H1 (cell line): ENCODE results near the gene INHA. TPM values are rescaled to one million over a fixed set of nuclear protein-coding genes. Genes with fewer than 3 reads are reported as not detected.

ENCODE experiments used
- CTCF ChIA-PET: fragments of 300-600 bp; sonication (Branson Sonifier 250); formaldehyde crosslinking; loops from one replicate; lab custom pipeline; 2021; ENCODE audit not compliant: partially characterized antibody; lab: Charles Lee
- POLR2A ChIA-PET: fragments of 300-600 bp; sonication (Branson Sonifier 250); formaldehyde crosslinking; loops from one replicate; lab custom pipeline; 2021; ENCODE audit warnings: inconsistent platforms; ENCODE audit not compliant: partially characterized antibody; lab: Charles Lee
- DNase-seq, 2 experiments: peaks; one replicate each; pipeline versions ENCODE4 v3.0.0 to v3.0.0-alpha.2; 2010 to 2022; ENCODE audit warnings: low spot score in 2 of 2, low read depth in 1 of 2, mixed read lengths in 1 of 2
- FAIRE-seq: peaks from 2 replicates; lab custom pipeline; 2011; peaks lifted over from hg19 to GRCh38; lab: Jason Lieb, UNC
- H2AFZ ChIP-seq: 2 replicates; pipeline ENCODE4 v1.8.1; 2012; ENCODE audit warnings: low read length, inconsistent platforms
- H2AK5ac ChIP-seq: 2 replicates; pipeline ENCODE4 v1.6.1; 2013; ENCODE audit warnings: low read depth, low read length
- H2BK120ac ChIP-seq: replicated peaks from 2 replicates; pipeline ENCODE3; 2013; ENCODE audit warnings: low read depth, low read length, inconsistent platforms
- H2BK12ac ChIP-seq: 2 replicates; pipeline ENCODE4 v1.6.1; 2013; ENCODE audit warnings: low read depth, low read length
- H2BK15ac ChIP-seq: 2 replicates; pipeline ENCODE4 v1.6.1; 2013; ENCODE audit warnings: low read length
- H2BK20ac ChIP-seq: 2 replicates; pipeline ENCODE4 v1.6.1; 2013; ENCODE audit warnings: low read length
- H2BK5ac ChIP-seq: 2 replicates; pipeline ENCODE4 v1.6.1; 2013; ENCODE audit warnings: low read depth, low read length
- H3K14ac ChIP-seq: 2 replicates; pipeline ENCODE4 v1.6.1; 2013; ENCODE audit warnings: inconsistent platforms; ENCODE audit not compliant: insufficient read length
- H3K18ac ChIP-seq: 2 replicates; pipeline ENCODE4 v1.6.1; 2013; ENCODE audit warnings: low read length; ENCODE audit errors: extremely low read depth
- H3K23ac ChIP-seq: 2 replicates; pipeline ENCODE4 v1.6.1; 2013; ENCODE audit warnings: inconsistent platforms; ENCODE audit not compliant: insufficient read length
- H3K23me2 ChIP-seq: 2 replicates; pipeline ENCODE4 v1.6.1; 2013; ENCODE audit warnings: low read depth, low read length
- H3K27ac ChIP-seq: 2 replicates; pipeline ENCODE4 v1.6.1; 2011; ENCODE audit warnings: low read depth, low read length, inconsistent platforms
- H3K27me3 ChIP-seq, 4 experiments: replicated peaks in 1 of 4; 1 replicate in 1 of 4; 2 replicates in 3 of 4; pipeline versions ENCODE4 v1.6.1 to v1.8.1; 2011 to 2013; ENCODE audit warnings: low read length in 3 of 4, mild to moderate bottlenecking in 3 of 4, inconsistent platforms in 2 of 4, mixed read lengths in 2 of 4, moderate library complexity in 1 of 4; ENCODE audit not compliant: control insufficient read depth in 3 of 4, insufficient read depth in 3 of 4; ENCODE audit errors: extremely low read depth in 1 of 4
- H3K36me3 ChIP-seq, 4 experiments: 2 replicates each; pipeline versions ENCODE4 v1.6.1 to v1.8.1; 2011 to 2013; ENCODE audit warnings: mild to moderate bottlenecking in 4 of 4, low read length in 3 of 4, moderate library complexity in 2 of 4, control low read depth in 1 of 4, inconsistent platforms in 1 of 4; ENCODE audit not compliant: insufficient read depth in 4 of 4, control insufficient read depth in 2 of 4
- H3K4ac ChIP-seq: replicated peaks from 2 replicates; pipeline ENCODE3; 2013; ENCODE audit warnings: low read length, low read depth, mixed read lengths, inconsistent platforms; ENCODE audit not compliant: insufficient read length
- H3K4me1 ChIP-seq, 4 experiments: replicated peaks in 1 of 4; 1 replicate in 1 of 4; 2 replicates in 3 of 4; pipeline versions ENCODE4 v1.6.1 to v1.8.1; 2011 to 2013; ENCODE audit warnings: low read length in 3 of 4, inconsistent platforms in 2 of 4, mixed read lengths in 1 of 4; ENCODE audit not compliant: insufficient read depth in 4 of 4, control insufficient read depth in 3 of 4
- H3K4me2 ChIP-seq, 2 experiments: 2 replicates each; pipeline versions ENCODE4 v1.6.1 to v1.8.1; 2011 to 2013; ENCODE audit warnings: low read depth in 2 of 2, low read length in 2 of 2, control low read depth in 1 of 2, inconsistent platforms in 1 of 2, mild to moderate bottlenecking in 1 of 2; ENCODE audit not compliant: insufficient read depth in 1 of 2
- H3K4me3 ChIP-seq, 4 experiments: fragments of 200-600, 300-600 bp in 1 of 4; sonication (generic), shearing (Covaris generic), sonication (Bioruptor Twin) in 1 of 4; 2 replicates each; pipeline versions ENCODE4 v1.5.1 to v1.8.1; 2011 to 2016; ENCODE audit warnings: low read length in 4 of 4, low read depth in 3 of 4, control low read depth in 2 of 4, inconsistent platforms in 2 of 4, mild to moderate bottlenecking in 2 of 4, mixed read lengths in 1 of 4, moderate library complexity in 1 of 4; ENCODE audit not compliant: insufficient read depth in 2 of 4; ENCODE audit errors: extremely low read depth in 1 of 4
- H3K56ac ChIP-seq: replicated peaks from 2 replicates; pipeline ENCODE3; 2013; ENCODE audit warnings: low read depth, mild to moderate bottlenecking, mixed read lengths, low read length, inconsistent platforms; ENCODE audit not compliant: insufficient read length
- H3K79me1 ChIP-seq: 2 replicates; pipeline ENCODE4 v1.6.1; 2013; ENCODE audit warnings: low read depth, low read length, control low read depth
- H3K79me2 ChIP-seq, 2 experiments: 2 replicates each; pipeline versions ENCODE4 v1.6.1 to v1.8.1; 2012 to 2013; ENCODE audit warnings: low read length in 2 of 2, mild to moderate bottlenecking in 2 of 2, inconsistent platforms in 1 of 2; ENCODE audit not compliant: insufficient read depth in 2 of 2, control insufficient read depth in 1 of 2
- H3K9ac ChIP-seq, 4 experiments: replicated peaks in 1 of 4; 1 replicate in 1 of 4; 2 replicates in 3 of 4; pipeline versions ENCODE4 v1.6.1 to v1.8.1; 2011 to 2013; ENCODE audit warnings: low read depth in 3 of 4, low read length in 3 of 4, control low read depth in 2 of 4, mild to moderate bottlenecking in 2 of 4, moderate library complexity in 2 of 4, inconsistent platforms in 1 of 4; ENCODE audit errors: extremely low read depth in 1 of 4
- H3K9me3 ChIP-seq, 2 experiments: 2 replicates each; pipeline versions ENCODE4 v1.6.1 to v1.8.1; 2012 to 2013; ENCODE audit warnings: mild to moderate bottlenecking in 2 of 2, moderate library complexity in 2 of 2, control low read depth in 1 of 2, inconsistent platforms in 1 of 2, low read depth in 1 of 2, low read length in 1 of 2, mixed read lengths in 1 of 2; ENCODE audit not compliant: insufficient read depth in 2 of 2
- H4K20me1 ChIP-seq, 2 experiments: replicated peaks in 1 of 2; 2 replicates each; pipeline versions ENCODE3 to v1.8.1; 2011 to 2013; ENCODE audit warnings: inconsistent platforms in 2 of 2, low read length in 2 of 2, mild to moderate bottlenecking in 1 of 2; ENCODE audit not compliant: insufficient read depth in 2 of 2, control insufficient read depth in 1 of 2
- H4K5ac ChIP-seq: 2 replicates; pipeline ENCODE4 v1.6.1; 2013; ENCODE audit warnings: low read length, low read depth, mixed read lengths, inconsistent platforms; ENCODE audit not compliant: insufficient read length
- H4K8ac ChIP-seq: 2 replicates; pipeline ENCODE4 v1.8.0; 2013; ENCODE audit warnings: mild to moderate bottlenecking, moderate library complexity, low read length, inconsistent platforms; ENCODE audit not compliant: insufficient read depth; ENCODE audit errors: extremely low read depth
- H4K91ac ChIP-seq: replicated peaks from 2 replicates; pipeline ENCODE3; 2013; ENCODE audit warnings: low read length, mixed read lengths, inconsistent platforms; ENCODE audit not compliant: insufficient read length
- BACH1 ChIP-seq: IDR thresholded peaks from 2 replicates; pipeline ENCODE4 v1.6.1; 2012; ENCODE audit warnings: low read length, improper control_type of control experiment
- BRCA1 ChIP-seq: IDR thresholded peaks from 2 replicates; pipeline ENCODE4 v1.6.1; 2012; ENCODE audit warnings: low read depth, low read length, improper control_type of control experiment
- CEBPB ChIP-seq: IDR thresholded peaks from 2 replicates; pipeline ENCODE4 v1.6.1; 2012; ENCODE audit warnings: low read depth, low read length
- CHD2 ChIP-seq: IDR thresholded peaks from 2 replicates; pipeline ENCODE4 v1.6.1; 2012; ENCODE audit warnings: low read length, improper control_type of control experiment
- CREB1 ChIP-seq: IDR thresholded peaks from 2 replicates; pipeline ENCODE4 v1.6.1; 2012; ENCODE audit warnings: inconsistent platforms
- EZH2 ChIP-seq: fragments of 200-600 bp; sonication (generic); IDR thresholded peaks from 2 replicates; pipeline ENCODE4 v1.7.1; 2012; ENCODE audit warnings: low read depth, mild to moderate bottlenecking, moderate library complexity, low read length, inconsistent platforms; ENCODE audit not compliant: severe bottlenecking
- JUN ChIP-seq: IDR thresholded peaks from 2 replicates; pipeline ENCODE4 v1.6.1; 2011; ENCODE audit warnings: low read depth, mild to moderate bottlenecking, improper control_type of control experiment, low read length
- JUND ChIP-seq: IDR thresholded peaks from 2 replicates; pipeline ENCODE4 v1.6.1; 2011; ENCODE audit warnings: mild to moderate bottlenecking, improper control_type of control experiment, low read length
- KDM1A ChIP-seq: fragments of 200-600, 300-600 bp; sonication (generic); IDR thresholded peaks from 2 replicates; pipeline ENCODE4 v1.7.1; 2016; ENCODE audit warnings: mild to moderate bottlenecking, low read length, borderline replicate concordance
- MAFK ChIP-seq: IDR thresholded peaks from 2 replicates; pipeline ENCODE4 v1.6.1; 2012; ENCODE audit warnings: low read depth, mild to moderate bottlenecking, improper control_type of control experiment, low read length
- POLR2AphosphoS5 ChIP-seq: IDR thresholded peaks from 2 replicates; pipeline ENCODE4 v1.6.1; 2011; ENCODE audit warnings: low read depth, low read length
- RBBP5 ChIP-seq: IDR thresholded peaks from 2 replicates; pipeline ENCODE4 v1.7.1; 2012; ENCODE audit warnings: low read depth, mild to moderate bottlenecking, inconsistent platforms, low read length, moderate library complexity, borderline replicate concordance
- SIRT6 ChIP-seq: IDR thresholded peaks from one replicate; pipeline ENCODE4 v1.7.1; 2012; ENCODE audit warnings: low read length, inconsistent platforms
- SP1 ChIP-seq: IDR thresholded peaks from 2 replicates; pipeline ENCODE4 v1.6.1; 2011; ENCODE audit warnings: low read depth, low read length
- SRF ChIP-seq: IDR thresholded peaks from 2 replicates; pipeline ENCODE4 v1.6.1; 2011; ENCODE audit warnings: mild to moderate bottlenecking, low read depth, low read length, moderate library complexity
- ZNF274 ChIP-seq: IDR thresholded peaks from 2 replicates; pipeline ENCODE4 v1.7.0; 2012; ENCODE audit warnings: low read length, borderline replicate concordance; ENCODE audit errors: extremely low read depth
- WGBS, 2 experiments: shearing (Covaris generic) in 1 of 2; methylation state at CpG; one replicate each; pipeline versions ENCODE4 v1.1.6 to v1.1.7; 2013 to 2015; ENCODE audit warnings: low lambda C conversion rate in 2 of 2, mixed read lengths in 2 of 2, inconsistent platforms in 1 of 2, low coverage in 1 of 2, missing lambda C conversion rate in 1 of 2; ENCODE audit not compliant: insufficient replicate concordance in 2 of 2, insufficient coverage in 1 of 2, insufficient read length in 1 of 2; ENCODE audit errors: extremely low coverage in 1 of 2, missing lambda C conversion rate in 1 of 2; 5-methylcytosine and 5-hydroxymethylcytosine counted together
- polyA plus RNA-seq, 7 experiments: library from polyadenylated mRNA; depleted of rRNA in 3 of 7; stranded (reverse) in 5 of 7; unstranded in 2 of 7; fragments of >200 nt in 5 of 7; fragments of 200-250 nt in 2 of 7; gene quantifications; 1 replicate in 5 of 7; 2 replicates in 1 of 7; 4 replicates in 1 of 7; pipeline versions ENCODE4 v1.2.1 to v1.2.3, GENCODE V29; 2011 to 2013; ENCODE audit warnings: missing spikeins in 2 of 7, mixed read lengths in 2 of 7
- total RNA-seq: library from RNA; stranded (reverse); fragmentation: NEBNext Ultra II Directional; extraction: Animal tissue kit (Norgen Biotek cat#: 25700); gene quantifications from 2 replicates; pipeline ENCODE4 v1.2.1, GENCODE V29; 2021

INHA gene
- total and polyA plus RNA-seq, 2 of the 8 experiments (the other 6 are each of a cell fraction or from before 2014, with no cell fraction given) = 0.65 to 2.7 TPM

- no peaks in the 10 kb centered on the region for H4K20me1 ChIP-seq
- H3K79me1 ChIP-seq = no peaks in the 10 kb centered on the region
- no peak overlapping the region for H2BK5ac ChIP-seq
- WGBS, 2 experiments = 90% methylated on average over 8 of the region's 8 CpGs; no CpG with 5 or more reads in 1 of the 2 experiments
- H3K4me1 ChIP-seq = peaks cover 0 to 9% (median 6%) of the 10 kb centered on the region in 4 experiments; a peak in 5 of 7 replicates
- TF ChIP-seq BACH1 = no peak
- no peak for TF ChIP-seq JUND
- TF ChIP-seq RBBP5 = no peak
- no peak for TF ChIP-seq POLR2AphosphoS5
- no peak for TF ChIP-seq JUN
- TF ChIP-seq MAFK = no peak
- no peak for TF ChIP-seq SRF
- TF ChIP-seq SP1 = no peak
- no peak for TF ChIP-seq EZH2
- no peak for TF ChIP-seq BRCA1
- TF ChIP-seq CHD2 = no peak
- no peak for TF ChIP-seq CEBPB
- no peak for TF ChIP-seq CREB1
- no peak for TF ChIP-seq ZNF274
- no peak for TF ChIP-seq SIRT6
- no peak for TF ChIP-seq KDM1A
- no peak overlapping the region for H2BK120ac ChIP-seq
- DNase-seq = no peak
- no peak overlapping the region for H3K14ac ChIP-seq
- H2AFZ ChIP-seq = no peak overlapping the region
- H4K8ac ChIP-seq = 0 out of 2 replicates have a peak overlapping the region, but pooled peaks have one; percentile 12
- no peak overlapping the region for H3K9ac ChIP-seq
- H3K27me3 ChIP-seq = peaks cover 0 to 21% (median 10%) of the 10 kb centered on the region in 4 experiments; a peak in 6 of 7 replicates
- no peak overlapping the region for H3K4me2 ChIP-seq
- H2BK20ac ChIP-seq = no peak overlapping the region
- H4K91ac ChIP-seq = no peak overlapping the region
- H2BK15ac ChIP-seq = no peak overlapping the region
- no peak for FAIRE-seq
- H3K36me3 ChIP-seq = no peaks in the 10 kb centered on the region
- ChIA-PET POLR2A (interaction anchor here (1.0 to 2.5 kb wide), 3 partner anchors 9 to 56 kb away, joined by 4 to 9 read pairs (median 4); no protein-coding TSS in a partner anchor), CTCF (interaction anchor here (1.4 to 113.1 kb wide), 9 partner anchors 1 to 144 kb away, joined by 3 to 7248 read pairs (median 334); partner anchors contain the start of genes ASIC4, DES, GMPPA and SPEG)
- no peak overlapping the region for H3K18ac ChIP-seq
- H3K27ac ChIP-seq = no peak overlapping the region
- no peak overlapping the region for H4K5ac ChIP-seq
- no peak overlapping the region for H3K23ac ChIP-seq
- peaks cover 3% of the 10 kb centered on the region; the same call in 1 of the 2 replicates for H3K23me2 ChIP-seq
- H3K4ac ChIP-seq = no peak overlapping the region
- 0 out of 2 replicates have a peak overlapping the region, but pooled peaks have one; percentile 40 for H2AK5ac ChIP-seq
- H3K79me2 ChIP-seq = no peaks in the 10 kb centered on the region
- H3K4me3 ChIP-seq = no peak overlapping the region
- no peak overlapping the region for H2BK12ac ChIP-seq
- no peaks in the 10 kb centered on the region for H3K9me3 ChIP-seq
- no peak overlapping the region for H3K56ac ChIP-seq
Observed at GRCh38 chr2:219532378-219532649, 39.8 kb upstream of the INHA start.
